GM12801 (cell line): ENCODE results near the gene ASIC3.

ENCODE experiments used
- CTCF ChIP-seq: IDR thresholded peaks from one replicate; pipeline ENCODE4 v1.5.1; 2011; ENCODE audit warnings: control low read depth; ENCODE audit not compliant: insufficient read length; ENCODE audit errors: extremely low read depth

ASIC3 gene

GRCh38 chr7:151091003-151091402 is 42.7 kb downstream of the ASIC3 start:
- no peak for TF ChIP-seq CTCF

GRCh38 chr7:151091431-151091830 is 43.1 kb downstream of the ASIC3 start:
- TF ChIP-seq CTCF, result no peak

- TF ChIP-seq CTCF, result no peak
Observed at GRCh38 chr7:151091988-151092387, 43.7 kb downstream of the ASIC3 start.

- TF ChIP-seq CTCF, result no peak
Observed at GRCh38 chr7:151093748-151094147, 45.4 kb downstream of the ASIC3 start.

GRCh38 chr7:151094675-151095074 is 46.3 kb downstream of the ASIC3 start:
- no peak for TF ChIP-seq CTCF

GRCh38 chr7:151095123-151095797 is 46.9 kb downstream of the ASIC3 start:
- no peak for TF ChIP-seq CTCF

- no peak for TF ChIP-seq CTCF
Observed at GRCh38 chr7:151095828-151096475, 47.6 kb downstream of the ASIC3 start.
